ENCODE data around the gene TBL1X.

The TBL1X gene

GRCh38 chrX:9518889-9519288 is 54.0 kb downstream of the TBL1X start:
- H3K27ac ChIP-seq = no peak overlapping the region
- TF ChIP-seq CTCF (conservative IDR thresholded peaks at IDR 0.05) = no peak
- no peak for TF ChIP-seq ZFX (IDR thresholded peaks at IDR 0.05)

- no peak overlapping the region for H3K27ac ChIP-seq
- TF ChIP-seq CTCF (conservative IDR thresholded peaks at IDR 0.05) (no peak), ZFX (IDR thresholded peaks at IDR 0.05) (no peak)
These were observed 54.8 kb downstream of the TBL1X start for GRCh38 chrX:9519546-9520216.

GRCh38 chrX:9520217-9520590 is 55.3 kb downstream of the TBL1X start:
- TF ChIP-seq ZFX (IDR thresholded peaks at IDR 0.05) = no peak
- TF ChIP-seq CTCF (conservative IDR thresholded peaks at IDR 0.05) = no peak
- H3K27ac ChIP-seq = no peak overlapping the region

- no peak overlapping the region for H3K27ac ChIP-seq
- TF ChIP-seq ZFX (IDR thresholded peaks at IDR 0.05) (no peak), CTCF (conservative IDR thresholded peaks at IDR 0.05) (no peak)
These were observed 57.7 kb downstream of the TBL1X start for GRCh38 chrX:9522378-9523155.

GRCh38 chrX:9525511-9526248 is 60.8 kb downstream of the TBL1X start:
- H3K27ac ChIP-seq = no peak overlapping the region
- TF ChIP-seq ZFX (IDR thresholded peaks at IDR 0.05) (no peak), CTCF (conservative IDR thresholded peaks at IDR 0.05) (no peak)

GRCh38 chrX:9526965-9527364 is 62.1 kb downstream of the TBL1X start:
- no peak overlapping the region for H3K27ac ChIP-seq
- no peak for TF ChIP-seq ZFX (IDR thresholded peaks at IDR 0.05)

- no peak overlapping the region for H3K27ac ChIP-seq
- TF ChIP-seq CTCF (conservative IDR thresholded peaks at IDR 0.05) (no peak), ZFX (IDR thresholded peaks at IDR 0.05) (no peak)
These were observed 63.6 kb downstream of the TBL1X start for GRCh38 chrX:9528498-9528897.
